Glomerular endothelial cell (primary cell): ENCODE measurements around the gene LIPE. TPM values are rescaled to one million over a fixed set of nuclear protein-coding genes. Genes with fewer than 3 reads are reported as not detected.

ENCODE experiments used
- DNase-seq: peaks from one replicate; pipeline ENCODE4 v3.0.0-alpha.2; 2011; ENCODE audit warnings: low read depth, low spot score; ENCODE audit errors: extremely low read depth
- total RNA-seq: library from RNA; depleted of rRNA; stranded (reverse); fragments of >200 nt; gene quantifications from 2 replicates; pipeline ENCODE4 v1.2.3, GENCODE V29; 2015

The LIPE gene
- total RNA-seq, 1 donor from 2014 or later = 9.3 TPM

- DNase-seq = no peak
These were observed 6.1 kb downstream of the LIPE start for GRCh38 chr19:42421101-42421500.

- DNase-seq = no peak
These were observed 7.1 kb downstream of the LIPE start for GRCh38 chr19:42420055-42420544.

GRCh38 chr19:42419309-42419708 is 7.9 kb downstream of the LIPE start:
- DNase-seq = no peak

- DNase-seq = no peak
These were observed 14.5 kb downstream of the LIPE start for GRCh38 chr19:42412661-42413076.

GRCh38 chr19:42412227-42412626 is 15.0 kb downstream of the LIPE start:
- DNase-seq = no peak

GRCh38 chr19:42411581-42412178 is 15.5 kb downstream of the LIPE start:
- DNase-seq = no peak

GRCh38 chr19:42410371-42410770 is 16.8 kb downstream of the LIPE start:
- no peak for DNase-seq

GRCh38 chr19:42409477-42409876 is 17.7 kb downstream of the LIPE start:
- DNase-seq = no peak

GRCh38 chr19:42407816-42408175 is 19.4 kb downstream of the LIPE start:
- DNase-seq = no peak

GRCh38 chr19:42407085-42407815 is 19.9 kb downstream of the LIPE start:
- no peak for DNase-seq

GRCh38 chr19:42406111-42406510 is 21.1 kb downstream of the LIPE start:
- DNase-seq = no peak

GRCh38 chr19:42403586-42403985 is 23.6 kb downstream of the LIPE start:
- DNase-seq = no peak

- DNase-seq = no peak
These were observed 24.6 kb downstream of the LIPE start for GRCh38 chr19:42402376-42403116.

- DNase-seq = no peak
These were observed 25.6 kb downstream of the LIPE start for GRCh38 chr19:42401365-42402303.

GRCh38 chr19:42400404-42400803 is 26.8 kb downstream of the LIPE start:
- DNase-seq = no peak

GRCh38 chr19:42397263-42398166 is 29.7 kb downstream of the LIPE start:
- DNase-seq = no peak

GRCh38 chr19:42396381-42397262 is 30.6 kb downstream of the LIPE start:
- DNase-seq = peak; percentile 94

- no peak for DNase-seq
These were observed 32.4 kb downstream of the LIPE start for GRCh38 chr19:42394751-42395150.

- no peak for DNase-seq
These were observed 35.0 kb downstream of the LIPE start for GRCh38 chr19:42392165-42392564.
